ENCODE results near the gene NECAP2. TPM values are rescaled to one million over a fixed set of nuclear protein-coding genes. Genes with fewer than 3 reads are reported as not detected.

NECAP2 gene
- total RNA-seq, 4 donors from 2014 or later, result 71.4 to 100 (median 80.6) TPM

- Histone ChIP-seq H3K4me3 (no peak overlapping the region), H3K4me1 (no peaks in the 10 kb centered on the region), H3K36me3 (no peaks in the 10 kb centered on the region), H3K9me3 (no peaks in the 10 kb centered on the region), H3K27me3 (peaks cover 6% of the 10 kb centered on the region), H3K27ac (no peak overlapping the region)
- WGBS, result 95% methylated on average over 4 of the region's 4 CpGs
- DNase-seq (ENCODE audit: low spot score in 2 of 2), result no peak
- TF ChIP-seq EP300 (IDR thresholded peaks at IDR 0.05), result no peak
- TF ChIP-seq POLR2AphosphoS5 (IDR thresholded peaks at IDR 0.05), result no peak
- no peak for TF ChIP-seq CTCF (IDR thresholded peaks at IDR 0.05)
- TF ChIP-seq POLR2A (IDR thresholded peaks at IDR 0.05), result no peak
Observed at GRCh38 chr1:16434007-16434406, 6.5 kb upstream of the NECAP2 start.

GRCh38 chr1:16434501-16434900 lies 6.0 kb upstream of the NECAP2 start:
- Histone ChIP-seq H3K27ac (no peak overlapping the region), H3K4me1 (no peaks in the 10 kb centered on the region), H3K36me3 (no peaks in the 10 kb centered on the region), H3K9me3 (no peaks in the 10 kb centered on the region), H3K27me3 (peaks cover 6% of the 10 kb centered on the region), H3K4me3 (no peak overlapping the region)
- TF ChIP-seq POLR2AphosphoS5 (IDR thresholded peaks at IDR 0.05), result no peak
- no peak for TF ChIP-seq CTCF (IDR thresholded peaks at IDR 0.05)
- no peak for TF ChIP-seq POLR2A (IDR thresholded peaks at IDR 0.05)
- no peak for TF ChIP-seq EP300 (IDR thresholded peaks at IDR 0.05)
- DNase-seq (ENCODE audit: low spot score in 2 of 2), result no peak
- 68% methylated on average over 2 of the region's 2 CpGs for WGBS

- Histone ChIP-seq H3K9me3 (no peaks in the 10 kb centered on the region), H3K4me3 (no peak within 1 kb of the TSS), H3K27me3 (peaks cover 6% of the 10 kb centered on the region), H3K36me3 (no peaks in the 10 kb centered on the region), H3K27ac (no peak within 1 kb of the TSS), H3K4me1 (peaks cover 14% of the 10 kb centered on the region)
- no peak for DNase-seq (ENCODE audit: low spot score in 2 of 2)
- WGBS, result 82% methylated on average over 3 of the region's 3 CpGs
- no peak for TF ChIP-seq CTCF (IDR thresholded peaks at IDR 0.05)
- no peak for TF ChIP-seq POLR2A (IDR thresholded peaks at IDR 0.05)
- TF ChIP-seq EP300 (IDR thresholded peaks at IDR 0.05), result no peak
- TF ChIP-seq POLR2AphosphoS5 (IDR thresholded peaks at IDR 0.05), result no peak
Observed at GRCh38 chr1:16436946-16437474, 3.5 kb upstream of the NECAP2 start, which contains the start of gene SPATA21. TSS of gene SPATA21 (minus strand) at chr1:16437424. CDS start at chr1:16431371, 6,053 bp downstream.

- no peak for TF ChIP-seq CTCF (IDR thresholded peaks at IDR 0.05)
- no peak for TF ChIP-seq POLR2AphosphoS5 (IDR thresholded peaks at IDR 0.05)
- no peak for TF ChIP-seq EP300 (IDR thresholded peaks at IDR 0.05)
- no peak for TF ChIP-seq POLR2A (IDR thresholded peaks at IDR 0.05)
- peaks cover under 1% of the 10 kb centered on the region for H3K36me3 ChIP-seq
- no peak for DNase-seq (ENCODE audit: low spot score in 2 of 2)
- no peak overlapping the region for H3K4me3 ChIP-seq
- WGBS, result 85% methylated on average over 2 of the region's 2 CpGs
- H3K4me1 ChIP-seq, result peaks cover 28% of the 10 kb centered on the region
- H3K9me3 ChIP-seq, result no peaks in the 10 kb centered on the region
- H3K27me3 ChIP-seq, result peaks cover under 1% of the 10 kb centered on the region
- no peak overlapping the region for H3K27ac ChIP-seq
Observed at GRCh38 chr1:16438516-16438915, 2.0 kb upstream of the NECAP2 start.

GRCh38 chr1:16438924-16439323 lies 1.6 kb upstream of the NECAP2 start:
- Histone ChIP-seq H3K4me3 (no peak overlapping the region), H3K27ac (no peak overlapping the region), H3K27me3 (no peaks in the 10 kb centered on the region), H3K9me3 (no peaks in the 10 kb centered on the region), H3K4me1 (peaks cover 32% of the 10 kb centered on the region), H3K36me3 (peaks cover 5% of the 10 kb centered on the region)
- no peak for DNase-seq (ENCODE audit: low spot score in 2 of 2)
- 94% methylated on average over 2 of the region's 2 CpGs for WGBS
- no peak for TF ChIP-seq POLR2A (IDR thresholded peaks at IDR 0.05)
- no peak for TF ChIP-seq EP300 (IDR thresholded peaks at IDR 0.05)
- TF ChIP-seq POLR2AphosphoS5 (IDR thresholded peaks at IDR 0.05), result no peak
- no peak for TF ChIP-seq CTCF (IDR thresholded peaks at IDR 0.05)

All from suprapubic skin (tissue), 4 donors.